Liver (tissue), 9 donors: Measurements from ENCODE around the gene CNP. TPM values are rescaled to one million over a fixed set of nuclear protein-coding genes. Genes with fewer than 3 reads are reported as not detected.

Experiments used
- DNase-seq: peaks from one replicate; pipeline ENCODE4 v3.0.0-alpha.2; 2017; ENCODE audit warnings: low spot score
- H3K27ac ChIP-seq, 2 donors: one replicate each; pipeline ENCODE4 v1.7.0; 2013; ENCODE audit warnings: inconsistent platforms in 2 of 2, low read length in 2 of 2, control low read depth in 1 of 2, low read depth in 1 of 2, mild to moderate bottlenecking in 1 of 2
- H3K27me3 ChIP-seq, 4 donors: one replicate each; pipeline versions ENCODE4 v1.6.1 to v1.7.0; 2013; ENCODE audit warnings: low read length in 3 of 4, inconsistent platforms in 1 of 4, mild to moderate bottlenecking in 1 of 4, moderate library complexity in 1 of 4; ENCODE audit not compliant: control insufficient read depth in 4 of 4, insufficient read depth in 4 of 4
- H3K36me3 ChIP-seq, 4 donors: one replicate each; pipeline versions ENCODE4 v1.6.1 to v1.7.0; 2013; ENCODE audit warnings: low read length in 3 of 4, mild to moderate bottlenecking in 3 of 4, low read depth in 1 of 4, moderate library complexity in 1 of 4; ENCODE audit not compliant: control insufficient read depth in 4 of 4, insufficient read depth in 3 of 4
- H3K4me1 ChIP-seq, 4 donors: one replicate each; pipeline versions ENCODE4 v1.6.1 to v1.7.0; 2013; ENCODE audit warnings: low read length in 3 of 4, mild to moderate bottlenecking in 3 of 4, moderate library complexity in 1 of 4; ENCODE audit not compliant: control insufficient read depth in 4 of 4, insufficient read depth in 4 of 4
- H3K4me3 ChIP-seq, 3 donors: one replicate each; pipeline versions ENCODE4 v1.6.1 to v1.7.0; 2013; ENCODE audit warnings: low read length in 3 of 3, control low read depth in 1 of 3, low read depth in 1 of 3, mild to moderate bottlenecking in 1 of 3
- H3K9ac ChIP-seq, 2 donors: one replicate each; pipeline ENCODE4 v1.7.0; 2013; ENCODE audit warnings: low read length in 2 of 2, mild to moderate bottlenecking in 2 of 2, moderate library complexity in 2 of 2, control low read depth in 1 of 2, low read depth in 1 of 2
- H3K9me3 ChIP-seq, 4 donors: one replicate each; pipeline versions ENCODE4 v1.6.1 to v1.7.0; 2013; ENCODE audit warnings: low read length in 3 of 4; ENCODE audit not compliant: control insufficient read depth in 4 of 4
- GABPA ChIP-seq, 2 donors: IDR thresholded peaks in 1 of 2; conservative IDR thresholded peaks in 1 of 2; 2 replicates each; pipeline ENCODE4 v1.6.1; 2016; ENCODE audit warnings: antibody characterized with exemption in 2 of 2, mild to moderate bottlenecking in 1 of 2, moderate library complexity in 1 of 2
- JUND ChIP-seq, 2 donors: IDR thresholded peaks; 2 replicates each; pipeline ENCODE4 v1.6.1; 2016; ENCODE audit warnings: antibody characterized with exemption in 2 of 2
- MAX ChIP-seq: IDR thresholded peaks from 2 replicates; pipeline ENCODE4 v1.6.1; 2016; ENCODE audit warnings: antibody characterized with exemption
- RAD21 ChIP-seq, 2 donors: IDR thresholded peaks; 2 replicates each; pipeline ENCODE4 v1.6.1; 2016; ENCODE audit warnings: antibody characterized with exemption in 2 of 2, mild to moderate bottlenecking in 2 of 2
- REST ChIP-seq: IDR thresholded peaks from 2 replicates; pipeline ENCODE4 v1.6.1; 2016; ENCODE audit warnings: antibody characterized with exemption, mild to moderate bottlenecking
- RXRA ChIP-seq, 2 donors: IDR thresholded peaks; 2 replicates each; pipeline ENCODE4 v1.6.1; 2017 to 2018; ENCODE audit warnings: antibody characterized with exemption in 2 of 2, mild to moderate bottlenecking in 1 of 2
- SP1 ChIP-seq: IDR thresholded peaks from 2 replicates; pipeline ENCODE4 v1.6.1; 2018; ENCODE audit warnings: antibody characterized with exemption, mild to moderate bottlenecking
- TAF1 ChIP-seq: conservative IDR thresholded peaks from 2 replicates; pipeline ENCODE4 v1.6.1; 2016; ENCODE audit warnings: antibody characterized with exemption, mild to moderate bottlenecking
- YY1 ChIP-seq: IDR thresholded peaks from 2 replicates; pipeline ENCODE4 v1.6.1; 2016; ENCODE audit warnings: antibody characterized with exemption, mild to moderate bottlenecking
- ZBTB33 ChIP-seq: IDR thresholded peaks from 2 replicates; pipeline ENCODE4 v1.6.1; 2016; ENCODE audit warnings: antibody characterized with exemption
- WGBS: extraction: QIAGEN DNeasy Blood & Tissue Kit; methylation state at CpG from one replicate; pipeline ENCODE4 v1.1.7; 2013; 5-methylcytosine and 5-hydroxymethylcytosine counted together
- polyA plus RNA-seq, 2 donors: library from polyadenylated mRNA; stranded (reverse) in 1 of 2; unstranded in 1 of 2; fragments of 200-250 nt in 1 of 2; fragments of >200 nt in 1 of 2; fragmentation: Nextera tagmentation in 1 of 2; extraction: Ambion mirVana in 1 of 2; gene quantifications; one replicate each; pipeline versions ENCODE4 v1.2.1 to v1.2.3, GENCODE V29; 2013 to 2015
- total RNA-seq, 2 donors: library from RNA; depleted of rRNA; stranded (reverse); fragments of >200 nt; gene quantifications; one replicate each; pipeline ENCODE4 v1.2.3, GENCODE V29; 2014
- donor health status: healthy.
- donor health status: healthy.
- donor health status: healthy.
- donor health status: healthy.
- donor health status: healthy.

The CNP gene
- total RNA-seq (10 to 100 TPM; 25.3 to 29.6 TPM), polyA plus RNA-seq (10 to 100 TPM; 30.7 to 38.3 TPM)

GRCh38 chr17:41966463-41967140, at the start of gene CNP:
CNP (plus strand) TSS chr17:41966795; CDS start chr17:41966885, 90 bp downstream.
- H3K9ac ChIP-seq, result peak within 1 kb of the TSS; percentile 30 to 63

GRCh38 chr17:41917192-41917591, 49.4 kb upstream of the CNP start:
- H3K4me1 ChIP-seq, result peaks cover 12 to 44% (median 33%) of the 10 kb centered on the region in 4 donors

More at GRCh38 chr17:41966463-41967140, at the start of gene CNP:
- Histone ChIP-seq H3K4me1 (peaks cover 0 to 32% (median 22%) of the 10 kb centered on the region in 4 donors), H3K36me3 (peaks cover 0 to 9% (median 5%) of the 10 kb centered on the region in 4 donors), H3K27me3 (no peaks in the 10 kb centered on the region), H3K9me3 (no peaks in the 10 kb centered on the region), H3K4me3 (peak within 1 kb of the TSS; percentile 89 to 94 (median 91)), H3K27ac (peak within 1 kb of the TSS; percentile 87 to 88)
- DNase-seq, result peak; percentile 86
- under 1% methylated on average over 71 of the region's 71 CpGs for WGBS
- TF ChIP-seq TAF1, result peak; percentile 34
- TF ChIP-seq RAD21 (IDR thresholded peaks at IDR 0.05), result peak in 1 of 2 donors; percentile 17
- TF ChIP-seq YY1, result peak; percentile 10
- no peak for TF ChIP-seq GABPA (IDR thresholded peaks at IDR 0.05 in 1 of 2, conservative IDR thresholded peaks at IDR 0.05 in 1 of 2)
- TF ChIP-seq ZBTB33, result peak; percentile 97
- no peak for TF ChIP-seq JUND (IDR thresholded peaks at IDR 0.05)
- peak; percentile 10 for TF ChIP-seq REST

More at GRCh38 chr17:41917192-41917591, 49.4 kb upstream of the CNP start:
- TF ChIP-seq JUND (IDR thresholded peaks at IDR 0.05) (no peak), RAD21 (IDR thresholded peaks at IDR 0.05) (no peak), TAF1 (no peak), MAX (no peak), GABPA (IDR thresholded peaks at IDR 0.05 in 1 of 2, conservative IDR thresholded peaks at IDR 0.05 in 1 of 2) (no peak), RXRA (IDR thresholded peaks at IDR 0.05) (peak in 1 of 2 donors; percentile 17), SP1 (peak; percentile 12)
- Histone ChIP-seq H3K27me3 (no peaks in the 10 kb centered on the region), H3K9me3 (no peaks in the 10 kb centered on the region), H3K9ac (no peak overlapping the region), H3K4me3 (no peak overlapping the region), H3K27ac (peak overlapping the region; percentile 80 to 94), H3K36me3 (peaks cover 0 to 8% (median 3%) of the 10 kb centered on the region in 4 donors)
- 44% methylated on average over 4 of the region's 4 CpGs for WGBS
- no peak for DNase-seq
